GM12873 (cell line): ENCODE data around the gene SPATA4.

Source experiments
- CTCF ChIP-seq: IDR thresholded peaks from 2 replicates; pipeline ENCODE4 v1.5.1; 2012; ENCODE audit warnings: low read depth, mild to moderate bottlenecking, moderate library complexity, low read length, control low read depth; ENCODE audit not compliant: insufficient read depth; ENCODE audit errors: missing control alignments

Gene SPATA4

GRCh38 chr4:176229645-176230044 is 34.3 kb upstream of the SPATA4 start:
- no peak for TF ChIP-seq CTCF

- TF ChIP-seq CTCF = no peak
Measured at GRCh38 chr4:176226736-176227135, 31.4 kb upstream of the SPATA4 start.

- no peak for TF ChIP-seq CTCF
Measured at GRCh38 chr4:176223561-176223960, 28.2 kb upstream of the SPATA4 start.

- TF ChIP-seq CTCF = no peak
Measured at GRCh38 chr4:176222149-176222548, 26.8 kb upstream of the SPATA4 start.

GRCh38 chr4:176217510-176217909 is 22.1 kb upstream of the SPATA4 start:
- TF ChIP-seq CTCF = no peak

- no peak for TF ChIP-seq CTCF
Measured at GRCh38 chr4:176210579-176211296, 15.4 kb upstream of the SPATA4 start.

GRCh38 chr4:176210101-176210500 is 14.7 kb upstream of the SPATA4 start:
- TF ChIP-seq CTCF = no peak
